DLD1 (cell line): Measurements from ENCODE around the gene LPA.
"Not testable (repeated sequence)": the region's sequence is repeated elsewhere in the genome, so short reads cannot be mapped to it uniquely, and the experiment has no call there.

Experiments used
- in situ Hi-C: cut with HindIII; loops from 2 replicates; pipeline ENCODE4 v1.10.0; 2017; ENCODE audit warnings: low sequenced_read_pairs

The LPA gene

GRCh38 chr6:160664198-160664597 lies at the start of gene LPA:
LPA (minus strand) TSS chr6:160664275; CDS start chr6:160664214, 61 bp downstream.
- in situ Hi-C loops, result not testable (repeated sequence)

- in situ Hi-C loops, result not testable (repeated sequence)
Observed at GRCh38 chr6:160708993-160709392, 44.9 kb upstream of the LPA start.

- in situ Hi-C loops, result not testable (repeated sequence)
Observed at GRCh38 chr6:160704688-160705087, 40.6 kb upstream of the LPA start.

- in situ Hi-C loops, result not testable (repeated sequence)
Observed at GRCh38 chr6:160701918-160702680, 38.0 kb upstream of the LPA start, which contains the start of gene PLG. PLG (plus strand) TSS chr6:160702244; CDS start chr6:160702305, 61 bp downstream.

GRCh38 chr6:160697826-160698225 lies 33.8 kb upstream of the LPA start:
- in situ Hi-C loops, result no loop called here

GRCh38 chr6:160696884-160697283 lies 32.8 kb upstream of the LPA start:
- in situ Hi-C loops, result not testable (repeated sequence)

GRCh38 chr6:160695622-160696021 lies 31.5 kb upstream of the LPA start:
- in situ Hi-C loops, result not testable (repeated sequence)

- in situ Hi-C loops, result not testable (repeated sequence)
Observed at GRCh38 chr6:160695025-160695424, 30.9 kb upstream of the LPA start.

- in situ Hi-C loops, result no loop called here
Observed at GRCh38 chr6:160692369-160692959, 28.4 kb upstream of the LPA start.

- in situ Hi-C loops, result no loop called here
Observed at GRCh38 chr6:160691617-160692016, 27.5 kb upstream of the LPA start.

GRCh38 chr6:160690458-160690857 lies 26.4 kb upstream of the LPA start:
- in situ Hi-C loops, result no loop called here

GRCh38 chr6:160685762-160686450 lies 21.8 kb upstream of the LPA start:
- in situ Hi-C loops, result no loop called here

- in situ Hi-C loops, result not testable (repeated sequence)
Observed at GRCh38 chr6:160685101-160685761, 21.2 kb upstream of the LPA start.

- in situ Hi-C loops, result no loop called here
Observed at GRCh38 chr6:160679402-160679769, 15.3 kb upstream of the LPA start.

GRCh38 chr6:160678744-160679401 lies 14.8 kb upstream of the LPA start:
- in situ Hi-C loops, result no loop called here

GRCh38 chr6:160678230-160678629 lies 14.2 kb upstream of the LPA start:
- in situ Hi-C loops, result no loop called here

GRCh38 chr6:160676418-160676817 lies 12.3 kb upstream of the LPA start:
- in situ Hi-C loops, result not testable (repeated sequence)

GRCh38 chr6:160668589-160668988 lies 4.5 kb upstream of the LPA start:
- in situ Hi-C loops, result no loop called here

- in situ Hi-C loops, result no loop called here
Observed at GRCh38 chr6:160667639-160668481, 3.8 kb upstream of the LPA start.

- in situ Hi-C loops, result no loop called here
Observed at GRCh38 chr6:160662842-160663241, 1.2 kb downstream of the LPA start.
